HepG2 (cell line): Measurements from ENCODE around the gene C2CD2. TPM values are rescaled to one million over a fixed set of nuclear protein-coding genes. Genes with fewer than 3 reads are reported as not detected.

Source experiments
- ZBTB40 ChIP-seq, 2 experiments: fragments of 450-650 bp in 1 of 2; sonication (generic) in 1 of 2; formaldehyde crosslinking in 1 of 2; IDR thresholded peaks; 2 replicates each; pipeline versions ENCODE4 v1.6.1 to v1.8.0; 2016 to 2022; ENCODE audit warnings: antibody characterized with exemption in 1 of 2, mild to moderate bottlenecking in 1 of 2, missing genetic modification reagents in 1 of 2
- ZZZ3 ChIP-seq: sonication (generic); formaldehyde crosslinking; IDR thresholded peaks from 2 replicates; pipeline ENCODE4 v1.4.0; 2020; ENCODE audit warnings: missing genetic modification reagents, mild to moderate bottlenecking, borderline replicate concordance
- polyA plus RNA-seq, 8 experiments: library from polyadenylated mRNA; depleted of rRNA in 3 of 8; stranded (reverse) in 7 of 8; unstranded in 1 of 8; fragments of >200 nt; fragmentation: Illumina TruSeq in 4 of 8; extraction: Trizol in 4 of 8; gene quantifications; 2 replicates each; pipeline versions ENCODE4 v1.2.1 to v1.2.3, GENCODE V29; 2011 to 2016; ENCODE audit warnings: low read depth in 4 of 8, missing spikeins in 1 of 8, mixed read lengths in 1 of 8; ENCODE audit not compliant: insufficient read depth in 1 of 8
- total RNA-seq, 5 experiments: library from RNA; depleted of rRNA; stranded (reverse); fragments of >200 nt; fragmentation: Illumina TruSeq; extraction: Trizol; gene quantifications; 2 replicates each; pipeline ENCODE4 v1.2.3, GENCODE V29; 2016; ENCODE audit warnings: low read depth in 1 of 5

Gene C2CD2
- total and polyA plus RNA-seq, 2 of the 13 experiments (the other 11 are each of a cell fraction or from before 2014, with no cell fraction given), result 12.5 to 19.7 TPM

- TF ChIP-seq ZBTB40 (IDR thresholded peaks at IDR 0.05) (no peak), ZBTB40 (CRISPR knock-in tag; IDR thresholded peaks at IDR 0.05) (no peak), ZZZ3 (CRISPR knock-in tag) (no peak)
These were observed 87.5 kb downstream of the C2CD2 start (continued) for GRCh38 chr21:41866274-41866809.
